Stimulated activated CD4-positive, alpha-beta T cell treated with anti-CD3 and anti-CD28 coated beads, Interleukin-2, amount 100 ng/mL, for 4 hours (primary cell): ENCODE data around the gene RTN4R.

Source experiments
- DNase-seq: peaks from one replicate; pipeline ENCODE4 v3.0.0-alpha.2; 2020; ENCODE audit warnings: low read depth

RTN4R gene

GRCh38 chr22:20214853-20215252, 53.3 kb downstream of the RTN4R start:
- no peak for DNase-seq

- no peak for DNase-seq
These were observed 54.0 kb downstream of the RTN4R start for GRCh38 chr22:20213833-20214708.

GRCh38 chr22:20212754-20213699, 55.1 kb downstream of the RTN4R start:
- DNase-seq = no peak

- no peak for DNase-seq
These were observed 55.9 kb downstream of the RTN4R start for GRCh38 chr22:20211997-20212753.

GRCh38 chr22:20211409-20211996, 56.6 kb downstream of the RTN4R start:
- no peak for DNase-seq

- DNase-seq = no peak
These were observed 57.6 kb downstream of the RTN4R start for GRCh38 chr22:20210473-20211059.

- no peak for DNase-seq
These were observed 58.3 kb downstream of the RTN4R start for GRCh38 chr22:20209761-20210250.

- DNase-seq = no peak
These were observed 59.3 kb downstream of the RTN4R start for GRCh38 chr22:20208713-20209310.

GRCh38 chr22:20207277-20208025, 60.7 kb downstream of the RTN4R start:
- DNase-seq = no peak

- DNase-seq = no peak
These were observed 61.4 kb downstream of the RTN4R start for GRCh38 chr22:20206709-20207215.

- DNase-seq = peak; percentile 65
These were observed 62.0 kb downstream of the RTN4R start for GRCh38 chr22:20205964-20206708.

- no peak for DNase-seq
These were observed 62.6 kb downstream of the RTN4R start for GRCh38 chr22:20205464-20205963.

- DNase-seq = no peak
These were observed 63.3 kb downstream of the RTN4R start for GRCh38 chr22:20204806-20205205.

GRCh38 chr22:20204311-20204710, 63.8 kb downstream of the RTN4R start:
- no peak for DNase-seq

GRCh38 chr22:20203552-20204201, 64.4 kb downstream of the RTN4R start:
- DNase-seq = no peak

- DNase-seq = no peak
These were observed 65.0 kb downstream of the RTN4R start for GRCh38 chr22:20203142-20203551.

GRCh38 chr22:20201837-20202392, 66.2 kb downstream of the RTN4R start:
- no peak for DNase-seq

GRCh38 chr22:20199906-20200305, 68.2 kb downstream of the RTN4R start:
- DNase-seq = no peak
